ENCODE measurements around the gene PEX16. TPM values are rescaled to one million over a fixed set of nuclear protein-coding genes. Genes with fewer than 3 reads are reported as not detected.

The PEX16 gene
- total RNA-seq, 1 experiment from 2014 or later, result 33.2 TPM

- ChIA-PET RAD21 (ENCODE audit: low non-redundant PET in 1 of 2, low total read pairs in 2 of 2, uncharacterized antibody in 2 of 2, unreplicated experiment in 2 of 2) (no interaction called here), POLR2A (no interaction called here), CTCF (no interaction called here)
- no peaks in the 10 kb centered on the region for H3K27me3 ChIP-seq (ENCODE audit: insufficient read depth, low read length)
- no peaks in the 10 kb centered on the region for H3K9me2 ChIP-seq (ENCODE audit: insufficient read depth)
- no peak overlapping the region for H3K4me3 ChIP-seq (replicated peaks in 1 of 2; ENCODE audit: low read depth in 1 of 2, low read length in 2 of 2)
- no peak overlapping the region for H3K9ac ChIP-seq (ENCODE audit: low read length)
- no peaks in the 10 kb centered on the region for H3K79me2 ChIP-seq (ENCODE audit: insufficient read depth, low read length)
- no peak overlapping the region for H3K27ac ChIP-seq (ENCODE audit: low read depth, low read length)
- peaks cover 0 to 5% of the 10 kb centered on the region in 2 experiments; a peak in 1 of 4 replicates for H3K4me1 ChIP-seq (ENCODE audit: control insufficient read depth in 1 of 2, insufficient read depth in 2 of 2, low read length in 2 of 2)
- no peak overlapping the region for H2AFZ ChIP-seq (ENCODE audit: low read depth, low read length, poor library complexity, severe bottlenecking)
- intact Hi-C loops (cut with micrococcal nuclease), result no loop called here
- TF ChIP-seq EZH2 (IDR thresholded peaks at IDR 0.05) (no peak), ATF3 (IDR thresholded peaks at IDR 0.05) (no peak), CTCF (IDR thresholded peaks at IDR 0.05 in 2 of 3, conservative IDR thresholded peaks at IDR 0.05 in 1 of 3; ENCODE audit: borderline replicate concordance in 1 of 3, insufficient read depth in 1 of 3, low read depth in 2 of 3, low read length in 2 of 3) (no peak), YY1 (IDR thresholded peaks at IDR 0.05; ENCODE audit: extremely low read depth, insufficient replicate concordance, low read depth, low read length) (no peak), ZBTB33 (IDR thresholded peaks at IDR 0.05; ENCODE audit: extremely low read depth, insufficient replicate concordance, low read length) (no peak), ELF1 (IDR thresholded peaks at IDR 0.05; ENCODE audit: borderline replicate concordance, low read depth) (no peak), TCF7L2 (IDR thresholded peaks at IDR 0.05; ENCODE audit: borderline replicate concordance, extremely low read depth, insufficient read depth, insufficient read length) (no peak), SP1 (IDR thresholded peaks at IDR 0.05; ENCODE audit: low read depth) (no peak), SIN3A (IDR thresholded peaks at IDR 0.05; ENCODE audit: low read depth) (no peak)
- no peak for DNase-seq (ENCODE audit: low read depth, low spot score)
- BruUV-seq (replicated peaks), result no TSS peak
- no peak overlapping the region for H3K4me2 ChIP-seq (ENCODE audit: low read length)
- H4K20me1 ChIP-seq (ENCODE audit: insufficient read depth), result no peaks in the 10 kb centered on the region
- peaks cover 20 to 26% of the 10 kb centered on the region in 2 experiments for H3K36me3 ChIP-seq (ENCODE audit: control insufficient read depth in 1 of 2, insufficient read depth in 2 of 2, low read length in 2 of 2)
- no peak for ATAC-seq
- no peaks in the 10 kb centered on the region for H3K9me3 ChIP-seq (ENCODE audit: control insufficient read depth in 1 of 2, insufficient read depth in 1 of 2, low read depth in 1 of 2, low read length in 2 of 2)
These were observed 56.7 kb downstream of the PEX16 start for GRCh38 chr11:45860764-45861510.
